GM12865 (cell line): ENCODE results near the gene MYO1E.

ENCODE experiments used
- DNase-seq: peaks from one replicate; pipeline ENCODE4 v3.0.0; 2010; ENCODE audit warnings: low read depth
- H3K4me3 ChIP-seq: 2 replicates; pipeline ENCODE4 v1.5.1; 2011; ENCODE audit warnings: mild to moderate bottlenecking, low read depth, low read length, control low read depth
- TF ChIP-seq, protein P1 (sequence below): IDR thresholded peaks from 2 replicates; pipeline ENCODE4 v1.5.1; 2011; ENCODE audit warnings: low read length, control low read depth, low read depth, inconsistent platforms; ENCODE audit not compliant: insufficient read depth; ENCODE audit errors: missing control alignments

MYO1E gene

DNA sequence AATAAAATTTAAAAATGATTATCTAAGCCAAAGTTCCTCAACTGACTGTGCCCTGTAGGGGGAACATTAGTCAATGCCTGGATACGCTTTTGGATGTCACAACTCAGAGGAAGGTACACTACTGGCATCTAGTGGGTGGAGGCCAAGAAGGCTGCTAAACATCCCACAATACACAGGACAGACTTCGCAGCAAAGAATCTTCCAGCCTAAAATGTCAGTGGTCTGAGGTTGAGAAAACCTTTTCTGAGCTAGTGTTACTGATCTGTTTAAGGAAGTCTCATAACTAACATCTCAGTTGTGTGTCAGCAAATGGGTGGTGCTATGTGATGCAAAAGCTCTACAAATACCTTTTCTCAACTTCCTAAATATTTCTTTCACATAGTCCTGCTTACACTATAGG is 186.9 kb downstream of the MYO1E start:
- TF ChIP-seq, protein P1, sequence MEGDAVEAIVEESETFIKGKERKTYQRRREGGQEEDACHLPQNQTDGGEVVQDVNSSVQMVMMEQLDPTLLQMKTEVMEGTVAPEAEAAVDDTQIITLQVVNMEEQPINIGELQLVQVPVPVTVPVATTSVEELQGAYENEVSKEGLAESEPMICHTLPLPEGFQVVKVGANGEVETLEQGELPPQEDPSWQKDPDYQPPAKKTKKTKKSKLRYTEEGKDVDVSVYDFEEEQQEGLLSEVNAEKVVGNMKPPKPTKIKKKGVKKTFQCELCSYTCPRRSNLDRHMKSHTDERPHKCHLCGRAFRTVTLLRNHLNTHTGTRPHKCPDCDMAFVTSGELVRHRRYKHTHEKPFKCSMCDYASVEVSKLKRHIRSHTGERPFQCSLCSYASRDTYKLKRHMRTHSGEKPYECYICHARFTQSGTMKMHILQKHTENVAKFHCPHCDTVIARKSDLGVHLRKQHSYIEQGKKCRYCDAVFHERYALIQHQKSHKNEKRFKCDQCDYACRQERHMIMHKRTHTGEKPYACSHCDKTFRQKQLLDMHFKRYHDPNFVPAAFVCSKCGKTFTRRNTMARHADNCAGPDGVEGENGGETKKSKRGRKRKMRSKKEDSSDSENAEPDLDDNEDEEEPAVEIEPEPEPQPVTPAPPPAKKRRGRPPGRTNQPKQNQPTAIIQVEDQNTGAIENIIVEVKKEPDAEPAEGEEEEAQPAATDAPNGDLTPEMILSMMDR: no peak
- DNase-seq: no peak
- H3K4me3 ChIP-seq: no peak overlapping the region

DNA sequence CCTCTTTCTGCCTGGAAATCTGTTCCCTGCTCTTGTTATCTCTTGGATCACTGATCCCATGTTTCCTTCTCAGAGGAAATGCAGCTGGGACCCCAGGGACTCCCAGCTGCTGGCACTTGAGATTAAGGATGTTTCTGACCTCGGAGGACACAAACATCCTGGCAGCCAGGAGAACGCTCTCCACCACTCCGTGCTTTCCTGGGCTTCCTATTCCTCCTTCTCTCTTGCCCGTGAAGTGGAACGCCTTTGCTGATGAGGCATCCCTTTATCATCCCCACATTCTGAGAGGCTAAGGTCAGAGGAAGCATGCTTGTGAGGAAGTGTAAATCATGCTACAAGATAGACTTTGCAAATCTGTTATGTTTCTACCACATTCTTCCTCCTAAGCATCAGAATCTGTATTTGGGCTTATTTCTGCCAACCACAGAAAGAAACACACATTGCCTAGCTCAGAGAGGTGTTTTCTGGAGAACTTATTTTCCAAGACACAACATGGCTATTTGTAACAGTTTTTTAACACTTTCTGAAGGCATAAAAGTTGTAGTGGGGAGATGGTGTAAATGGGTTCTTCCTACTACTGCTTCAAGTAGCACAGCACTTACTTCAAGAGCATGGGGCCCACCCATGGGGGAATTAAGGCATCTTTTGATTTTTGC is 191.6 kb downstream of the MYO1E start:
- TF ChIP-seq, protein P1: no peak
- DNase-seq: no peak

GRCh38 chr15:59179717-59180116 is 193.0 kb downstream of the MYO1E start:
- H3K4me3 ChIP-seq: no peak overlapping the region
- no peak for DNase-seq
- TF ChIP-seq, protein P1: no peak

More for the DNA sequence above, 191.6 kb downstream of the MYO1E start:
- no peak overlapping the region for H3K4me3 ChIP-seq

DNA sequence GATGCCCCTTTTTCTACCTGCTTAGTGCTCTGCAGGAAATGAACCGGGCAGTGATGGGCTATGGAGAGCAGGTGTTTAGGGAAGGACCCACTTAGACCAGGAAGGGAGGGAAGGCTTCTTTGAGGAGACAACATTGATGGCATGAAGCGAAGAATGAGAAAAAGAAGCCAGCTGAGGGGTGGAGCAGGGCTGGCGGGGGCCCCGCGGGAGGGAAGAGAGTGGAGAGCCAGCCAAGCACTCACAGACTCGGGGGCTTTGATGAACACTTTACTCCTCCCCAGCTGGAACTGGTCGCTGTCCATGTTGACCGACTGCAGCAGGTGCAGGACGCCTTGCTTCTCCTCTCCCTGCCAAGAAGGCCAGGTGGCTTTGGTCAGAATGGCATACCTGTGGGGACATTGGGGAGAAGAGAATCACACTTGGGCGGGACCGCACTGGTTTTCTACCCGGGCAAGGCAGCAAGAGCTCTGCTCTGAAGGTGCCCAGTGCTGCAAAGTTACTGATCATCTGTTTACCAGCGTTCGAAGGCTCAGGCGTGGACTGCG is 194.4 kb downstream of the MYO1E start:
- no peak overlapping the region for H3K4me3 ChIP-seq
- TF ChIP-seq, protein P1: no peak
- no peak for DNase-seq

DNA sequence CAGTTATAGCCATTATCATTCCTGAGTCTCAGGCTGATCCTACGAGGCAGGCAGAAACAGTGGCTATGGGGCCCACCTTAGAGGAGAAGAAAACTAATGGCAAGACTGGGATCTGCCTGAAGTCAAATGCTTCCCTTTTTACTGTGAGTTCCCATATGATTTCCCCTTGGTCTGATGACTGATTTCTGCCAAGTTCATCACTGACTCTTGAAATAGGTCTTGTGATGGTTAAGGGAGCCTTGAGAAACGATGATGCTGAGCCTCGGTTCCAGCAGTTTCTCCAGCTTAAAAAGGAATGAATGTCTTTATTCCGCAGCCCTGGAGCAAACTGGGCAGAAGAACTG is 195.4 kb downstream of the MYO1E start:
- TF ChIP-seq, protein P1: no peak
- DNase-seq: no peak
- no peak overlapping the region for H3K4me3 ChIP-seq

GRCh38 chr15:59176653-59177316 is 195.9 kb downstream of the MYO1E start:
- no peak for DNase-seq
- H3K4me3 ChIP-seq: no peak overlapping the region
- TF ChIP-seq, protein P1: no peak
